Vagina (tissue), 2 donors: ENCODE measurements around the gene GATA2.

Experiments used
- POLR2AphosphoS5 ChIP-seq, 2 donors: sonication (generic); formaldehyde crosslinking; IDR thresholded peaks; one replicate each; pipeline ENCODE4 v1.9.0; 2017; ENCODE audit warnings: antibody characterized with exemption in 2 of 2, mild to moderate bottlenecking in 2 of 2, low read depth in 1 of 2; ENCODE audit not compliant: insufficient read depth in 1 of 2
- TF ChIP-seq, protein P1 (sequence below), 3 experiments: fragments of 450-650 bp in 2 of 3; fragments of 200-600 bp in 1 of 3; sonication (generic) in 1 of 3; IDR thresholded peaks; one replicate each; pipeline ENCODE4 v1.5.1; 2017 to 2019; ENCODE audit warnings: antibody characterized with exemption in 3 of 3, mild to moderate bottlenecking in 2 of 3, moderate library complexity in 2 of 3

DNA sequence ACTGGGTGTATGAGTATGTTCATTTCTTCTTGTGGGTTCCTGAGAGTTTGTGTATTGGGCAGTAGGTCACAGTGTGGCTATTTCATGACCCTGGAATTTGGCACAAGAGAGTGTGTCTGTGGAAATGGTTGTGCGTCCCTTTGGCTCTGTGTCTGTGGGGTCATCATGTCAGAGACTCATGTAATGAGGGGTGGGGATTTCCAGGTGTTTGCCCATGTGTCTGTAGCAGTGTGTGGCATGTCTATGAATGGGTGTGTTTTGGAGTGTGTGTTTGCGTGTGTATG, 1.3 kb upstream of the GATA2 start:
- TF ChIP-seq, protein P1, sequence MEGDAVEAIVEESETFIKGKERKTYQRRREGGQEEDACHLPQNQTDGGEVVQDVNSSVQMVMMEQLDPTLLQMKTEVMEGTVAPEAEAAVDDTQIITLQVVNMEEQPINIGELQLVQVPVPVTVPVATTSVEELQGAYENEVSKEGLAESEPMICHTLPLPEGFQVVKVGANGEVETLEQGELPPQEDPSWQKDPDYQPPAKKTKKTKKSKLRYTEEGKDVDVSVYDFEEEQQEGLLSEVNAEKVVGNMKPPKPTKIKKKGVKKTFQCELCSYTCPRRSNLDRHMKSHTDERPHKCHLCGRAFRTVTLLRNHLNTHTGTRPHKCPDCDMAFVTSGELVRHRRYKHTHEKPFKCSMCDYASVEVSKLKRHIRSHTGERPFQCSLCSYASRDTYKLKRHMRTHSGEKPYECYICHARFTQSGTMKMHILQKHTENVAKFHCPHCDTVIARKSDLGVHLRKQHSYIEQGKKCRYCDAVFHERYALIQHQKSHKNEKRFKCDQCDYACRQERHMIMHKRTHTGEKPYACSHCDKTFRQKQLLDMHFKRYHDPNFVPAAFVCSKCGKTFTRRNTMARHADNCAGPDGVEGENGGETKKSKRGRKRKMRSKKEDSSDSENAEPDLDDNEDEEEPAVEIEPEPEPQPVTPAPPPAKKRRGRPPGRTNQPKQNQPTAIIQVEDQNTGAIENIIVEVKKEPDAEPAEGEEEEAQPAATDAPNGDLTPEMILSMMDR (IDR thresholded peaks at IDR 0.05), result no peak
- no peak for TF ChIP-seq POLR2AphosphoS5 (IDR thresholded peaks at IDR 0.05; ENCODE audit: insufficient read depth in 1 of 2, low read depth in 1 of 2)
